DOHH2 (cell line): ENCODE data around the gene KLF16.

Source experiments
- CTCF ChIP-seq: fragments of 200-600 bp; sonication (generic); IDR thresholded peaks from one replicate; pipeline ENCODE4 v1.5.1; 2014; ENCODE audit warnings: antibody characterized with exemption, mild to moderate bottlenecking, low read depth, low read length; ENCODE audit not compliant: poor library complexity, severe bottlenecking
- EZH2phosphoT487 ChIP-seq: fragments of 200-600 bp; sonication (generic); IDR thresholded peaks from 2 replicates; pipeline ENCODE4 v1.6.1; 2017; ENCODE audit warnings: borderline replicate concordance, mild to moderate bottlenecking, antibody characterized with exemption, low read length, moderate library complexity, mixed read lengths

- TF ChIP-seq CTCF (no peak), EZH2phosphoT487 (no peak)
Observed at GRCh38 chr19:1858412-1859081, 4.8 kb downstream of the KLF16 start.
